Peyer's patch (tissue), 4 donors: ENCODE data around the gene PDE3A.

ENCODE experiments used
- POLR2A ChIP-seq, 2 donors: fragments of 450-650 bp; IDR thresholded peaks; one replicate each; pipeline ENCODE4 v1.5.1; 2017; ENCODE audit warnings: antibody characterized with exemption in 2 of 2, mild to moderate bottlenecking in 2 of 2, moderate library complexity in 2 of 2
- TF ChIP-seq, protein P1 (sequence below), 6 experiments: fragments of 450-650 bp in 4 of 6; fragments of 200-600 bp in 2 of 6; sonication (generic) in 1 of 6; IDR thresholded peaks; one replicate each; pipeline ENCODE4 v1.5.1; 2017 to 2019; ENCODE audit warnings: antibody characterized with exemption in 6 of 6, mild to moderate bottlenecking in 3 of 6, moderate library complexity in 1 of 6

DNA sequence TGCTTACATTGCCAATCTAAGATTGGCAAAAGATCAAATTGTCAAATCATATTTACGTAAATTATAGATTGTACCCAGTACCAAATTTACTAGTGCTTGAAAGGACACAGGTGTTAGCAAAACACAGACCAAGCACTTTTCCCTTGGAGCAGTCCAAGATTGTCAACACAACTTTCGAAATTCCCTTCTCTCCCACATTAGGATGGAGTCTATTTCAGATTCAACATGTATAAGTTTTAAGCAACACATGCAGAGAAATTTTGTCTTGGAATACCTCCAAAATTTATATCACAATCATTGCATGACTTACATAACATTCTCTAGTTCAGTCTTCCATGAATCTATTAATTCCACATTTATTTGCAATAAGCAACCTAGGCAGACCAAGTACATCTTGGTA is 251.9 kb downstream of the PDE3A start:
- TF ChIP-seq, protein P1, sequence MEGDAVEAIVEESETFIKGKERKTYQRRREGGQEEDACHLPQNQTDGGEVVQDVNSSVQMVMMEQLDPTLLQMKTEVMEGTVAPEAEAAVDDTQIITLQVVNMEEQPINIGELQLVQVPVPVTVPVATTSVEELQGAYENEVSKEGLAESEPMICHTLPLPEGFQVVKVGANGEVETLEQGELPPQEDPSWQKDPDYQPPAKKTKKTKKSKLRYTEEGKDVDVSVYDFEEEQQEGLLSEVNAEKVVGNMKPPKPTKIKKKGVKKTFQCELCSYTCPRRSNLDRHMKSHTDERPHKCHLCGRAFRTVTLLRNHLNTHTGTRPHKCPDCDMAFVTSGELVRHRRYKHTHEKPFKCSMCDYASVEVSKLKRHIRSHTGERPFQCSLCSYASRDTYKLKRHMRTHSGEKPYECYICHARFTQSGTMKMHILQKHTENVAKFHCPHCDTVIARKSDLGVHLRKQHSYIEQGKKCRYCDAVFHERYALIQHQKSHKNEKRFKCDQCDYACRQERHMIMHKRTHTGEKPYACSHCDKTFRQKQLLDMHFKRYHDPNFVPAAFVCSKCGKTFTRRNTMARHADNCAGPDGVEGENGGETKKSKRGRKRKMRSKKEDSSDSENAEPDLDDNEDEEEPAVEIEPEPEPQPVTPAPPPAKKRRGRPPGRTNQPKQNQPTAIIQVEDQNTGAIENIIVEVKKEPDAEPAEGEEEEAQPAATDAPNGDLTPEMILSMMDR (IDR thresholded peaks at IDR 0.05) = no peak
- TF ChIP-seq POLR2A (IDR thresholded peaks at IDR 0.05) = no peak
